SJSA1 (cell line): ENCODE measurements around the gene LRRC58. TPM values are rescaled to one million over a fixed set of nuclear protein-coding genes. Genes with fewer than 3 reads are reported as not detected.
"Not testable (repeated sequence)": the region's sequence is repeated elsewhere in the genome, so short reads cannot be mapped to it uniquely, and the experiment has no call there.

Source experiments
- DNase-seq, 2 experiments: peaks; one replicate each; pipeline ENCODE4 v3.0.0-alpha.2; 2015 to 2020; ENCODE audit warnings: low spot score in 2 of 2, low read depth in 1 of 2
- H3K27ac ChIP-seq: fragments of 250-450 bp; sonication (Bioruptor Pico); 2 replicates; pipeline ENCODE4 v1.5.1; 2020; ENCODE audit warnings: mild to moderate bottlenecking, moderate library complexity
- H3K27me3 ChIP-seq: fragments of 250-450 bp; sonication (Bioruptor Pico); replicated peaks from 2 replicates; pipeline ENCODE4 v1.5.1; 2020; ENCODE audit warnings: mild to moderate bottlenecking, moderate library complexity
- H3K36me3 ChIP-seq: fragments of 250-450 bp; sonication (Bioruptor Pico); 2 replicates; pipeline ENCODE4 v1.5.1; 2020; ENCODE audit warnings: mild to moderate bottlenecking
- H3K4me1 ChIP-seq: fragments of 250-450 bp; sonication (Bioruptor Pico); replicated peaks from 2 replicates; pipeline ENCODE4 v1.6.1; 2021; ENCODE audit warnings: mild to moderate bottlenecking
- H3K4me3 ChIP-seq: fragments of 250-450 bp; sonication (Bioruptor Pico); 2 replicates; pipeline ENCODE4 v1.5.1; 2020; ENCODE audit warnings: mild to moderate bottlenecking
- H3K9me3 ChIP-seq: fragments of 250-450 bp; sonication (Bioruptor Pico); replicated peaks from 2 replicates; pipeline ENCODE4 v1.5.1; 2020; ENCODE audit warnings: mild to moderate bottlenecking
- total RNA-seq: library from RNA; depleted of rRNA; stranded (reverse); fragments of >200 nt; shearing (Covaris generic); gene quantifications from 2 replicates; pipeline ENCODE4 v1.2.3, GENCODE V29; 2014; rRNA removed

Gene LRRC58
- 27.4 and 31.7 TPM in 2 replicates for total RNA-seq

DNA sequence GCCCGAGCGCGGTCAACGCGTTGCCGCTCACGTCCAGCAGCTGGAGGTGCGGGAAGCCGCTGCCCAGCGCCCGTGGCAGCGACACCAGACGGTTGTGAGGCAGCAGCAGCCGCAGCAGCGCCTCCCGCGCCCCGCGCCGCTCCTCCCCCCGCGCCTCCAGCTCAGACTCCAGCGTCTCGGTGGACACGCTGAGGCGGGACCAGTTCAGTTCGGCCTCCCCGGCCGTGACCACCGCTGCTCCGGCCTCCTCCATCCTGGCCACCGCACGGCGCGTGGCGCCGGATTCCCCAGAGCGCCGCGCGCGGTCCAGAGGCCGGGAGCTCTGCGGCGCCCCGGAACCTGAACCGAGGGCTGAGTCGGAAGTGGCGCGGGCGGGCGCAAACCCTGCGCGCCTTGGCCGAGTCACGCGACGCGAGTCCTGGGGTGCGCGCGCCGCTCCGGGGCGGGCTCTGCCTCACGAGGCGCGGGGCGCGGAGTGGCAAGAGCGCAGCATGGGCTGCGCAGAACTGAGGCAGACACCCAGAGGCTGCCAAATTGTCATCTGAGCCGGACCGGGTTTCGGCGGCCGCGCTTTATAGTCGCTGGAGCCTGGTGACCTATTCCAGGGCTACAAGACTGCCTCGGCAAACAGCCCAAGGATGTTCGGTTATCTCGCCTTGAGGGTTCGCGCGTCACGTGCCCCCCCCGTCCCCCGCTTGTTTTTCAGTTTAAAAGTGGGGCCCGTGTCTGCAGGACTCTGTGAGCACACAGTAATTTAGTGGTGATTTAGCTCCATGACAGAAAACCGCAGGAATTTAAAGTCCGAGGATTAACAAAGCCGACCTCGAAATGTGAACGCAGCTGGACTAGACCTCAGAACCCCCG lies at the start of gene LRRC58:
Gene LRRC58, minus strand, starts transcription at position 364 of the 864 bp plus-strand sequence. Its CDS starts 111 bp downstream, at position 253.
- Histone ChIP-seq H3K4me3 (peak within 1 kb of the TSS; percentile 88), H3K9me3 (no peaks in the 10 kb centered on the region), H3K36me3 (peaks cover 6% of the 10 kb centered on the region), H3K4me1 (peaks cover 10% of the 10 kb centered on the region; the same call in 1 of the 2 replicates), H3K27ac (peak within 1 kb of the TSS; percentile 73), H3K27me3 (no peaks in the 10 kb centered on the region)
- peak; percentile 85 to 91 for DNase-seq

DNA sequence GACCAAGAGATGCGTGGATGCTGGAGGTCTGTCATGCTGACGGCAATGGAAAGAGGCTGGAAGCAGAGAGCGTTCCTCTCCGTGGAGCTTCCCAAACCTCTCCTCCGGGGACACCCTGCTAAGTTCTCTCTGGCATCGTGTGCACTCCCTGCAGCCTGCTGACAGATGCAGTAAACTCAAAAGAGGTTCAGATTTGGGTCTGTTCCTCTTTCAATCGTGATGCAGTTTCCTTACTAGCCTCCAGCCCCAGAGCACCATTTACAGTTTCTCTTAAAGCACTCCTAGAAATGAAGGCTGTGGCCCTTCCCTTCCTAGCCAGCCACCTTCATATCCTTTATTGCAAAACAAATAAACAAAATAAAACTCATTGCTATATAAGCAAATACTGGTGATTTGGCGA lies 47.3 kb upstream of the LRRC58 start:
- Histone ChIP-seq H3K4me3 (no peak overlapping the region), H3K4me1 (no peaks in the 10 kb centered on the region), H3K36me3 (peaks cover 86% of the 10 kb centered on the region), H3K27me3 (no peaks in the 10 kb centered on the region; the same call in 1 of the 2 replicates), H3K27ac (no peak overlapping the region), H3K9me3 (no peaks in the 10 kb centered on the region; the same call in 1 of the 2 replicates)
- no peak for DNase-seq

DNA sequence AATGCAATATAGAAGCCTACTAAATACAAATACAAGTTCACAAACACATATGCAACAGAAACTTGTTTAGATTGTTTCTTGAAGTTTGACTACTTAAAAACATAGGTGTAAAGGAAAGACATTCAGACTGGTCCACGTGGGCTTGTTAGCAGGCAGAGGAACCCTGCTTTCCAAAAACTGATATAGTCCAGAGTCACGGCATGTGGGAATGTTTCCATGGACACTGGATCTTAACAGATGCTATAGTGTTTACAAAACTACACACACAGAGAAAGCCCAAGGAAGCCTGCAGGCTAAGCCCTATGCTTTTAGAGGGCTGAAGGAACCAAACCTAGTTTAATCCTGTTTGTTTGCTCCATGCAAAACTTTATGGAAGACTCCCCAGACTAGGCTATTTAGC lies 45.2 kb upstream of the LRRC58 start:
- Histone ChIP-seq H3K27ac (no peak overlapping the region), H3K36me3 (peaks cover 65% of the 10 kb centered on the region), H3K27me3 (no peaks in the 10 kb centered on the region; the same call in 1 of the 2 replicates), H3K9me3 (no peaks in the 10 kb centered on the region; the same call in 1 of the 2 replicates), H3K4me3 (no peak overlapping the region), H3K4me1 (no peaks in the 10 kb centered on the region)
- no peak for DNase-seq

DNA sequence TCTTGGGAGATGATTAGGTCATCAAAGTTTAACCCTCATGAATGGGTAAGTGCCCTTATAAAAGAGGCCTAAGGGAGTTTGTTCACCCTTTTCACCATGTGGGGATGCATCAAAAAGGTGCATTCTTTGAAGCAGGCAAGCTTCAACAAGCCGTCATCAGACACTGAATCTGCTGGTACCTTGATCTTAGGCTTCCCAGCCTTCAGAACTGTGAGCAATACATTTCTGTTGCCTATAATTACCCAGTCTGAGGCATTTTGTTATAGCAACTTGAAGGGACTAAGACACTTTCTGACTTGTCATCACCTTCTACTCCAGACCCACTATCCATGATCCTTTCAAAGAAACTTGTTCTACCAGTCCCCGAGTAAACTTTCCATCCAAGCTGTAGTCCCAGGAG lies 44.6 kb upstream of the LRRC58 start:
- no peak for DNase-seq
- no peaks in the 10 kb centered on the region; the same call in 1 of the 2 replicates for H3K9me3 ChIP-seq
- no peaks in the 10 kb centered on the region for H3K4me1 ChIP-seq
- no peaks in the 10 kb centered on the region; the same call in 1 of the 2 replicates for H3K27me3 ChIP-seq
- H3K27ac ChIP-seq: no peak overlapping the region
- H3K4me3 ChIP-seq: no peak overlapping the region
- peaks cover 59% of the 10 kb centered on the region for H3K36me3 ChIP-seq

DNA sequence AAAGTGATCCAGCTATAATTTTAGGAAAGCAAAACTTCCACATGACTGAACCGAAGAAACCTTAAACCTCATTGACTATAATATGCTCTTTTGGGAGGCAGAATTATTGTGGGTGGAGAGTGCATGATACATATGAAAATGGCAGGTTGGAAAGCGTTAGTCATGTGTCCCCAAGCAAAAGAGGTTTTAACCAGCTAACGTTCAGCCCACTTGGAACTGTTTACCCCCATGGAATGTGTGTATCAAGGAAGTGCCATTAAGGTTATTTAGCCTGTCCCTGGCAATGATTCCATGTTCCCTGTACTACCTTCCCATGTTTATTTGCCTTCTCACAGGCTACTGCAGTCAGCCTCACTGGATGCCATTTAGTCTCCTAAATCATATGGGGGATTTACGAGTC lies 44.1 kb upstream of the LRRC58 start:
- Histone ChIP-seq H3K4me3 (no peak overlapping the region), H3K27me3 (no peaks in the 10 kb centered on the region; the same call in 1 of the 2 replicates), H3K9me3 (no peaks in the 10 kb centered on the region; the same call in 1 of the 2 replicates), H3K36me3 (peaks cover 54% of the 10 kb centered on the region), H3K4me1 (no peaks in the 10 kb centered on the region), H3K27ac (0 out of 2 replicates have a peak overlapping the region, but pooled peaks have one; percentile 8)
- no peak for DNase-seq

DNA sequence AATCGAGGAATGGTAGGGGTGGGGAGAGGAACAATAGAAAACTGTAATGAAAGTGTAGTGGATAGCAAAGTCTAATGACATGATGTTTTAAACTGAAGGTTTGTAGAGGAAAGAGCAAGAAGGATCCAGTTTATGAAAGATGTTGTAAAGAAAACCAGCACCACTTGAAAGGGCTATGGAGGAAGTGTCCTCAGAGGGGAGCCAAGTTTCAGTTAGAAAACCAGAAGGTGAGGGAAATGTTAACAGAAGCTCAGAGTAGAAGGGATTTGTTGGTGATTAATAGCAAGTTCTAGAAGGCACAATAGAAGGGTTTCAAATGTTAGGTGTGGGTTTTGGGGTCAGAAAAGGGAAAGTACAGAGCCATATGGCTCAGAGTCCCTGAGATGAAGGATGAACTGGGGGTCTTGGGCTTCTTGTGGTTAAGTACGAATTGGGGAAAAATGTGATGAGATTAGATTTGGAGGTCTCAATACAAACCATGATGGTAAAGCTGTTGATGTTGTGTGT lies 33.8 kb upstream of the LRRC58 start:
- H3K9me3 ChIP-seq: no peaks in the 10 kb centered on the region
- no peak for DNase-seq
- H3K27me3 ChIP-seq: no peaks in the 10 kb centered on the region
- no peaks in the 10 kb centered on the region for H3K36me3 ChIP-seq
- H3K27ac ChIP-seq: no peak overlapping the region
- no peaks in the 10 kb centered on the region for H3K4me1 ChIP-seq
- H3K4me3 ChIP-seq: no peak overlapping the region

DNA sequence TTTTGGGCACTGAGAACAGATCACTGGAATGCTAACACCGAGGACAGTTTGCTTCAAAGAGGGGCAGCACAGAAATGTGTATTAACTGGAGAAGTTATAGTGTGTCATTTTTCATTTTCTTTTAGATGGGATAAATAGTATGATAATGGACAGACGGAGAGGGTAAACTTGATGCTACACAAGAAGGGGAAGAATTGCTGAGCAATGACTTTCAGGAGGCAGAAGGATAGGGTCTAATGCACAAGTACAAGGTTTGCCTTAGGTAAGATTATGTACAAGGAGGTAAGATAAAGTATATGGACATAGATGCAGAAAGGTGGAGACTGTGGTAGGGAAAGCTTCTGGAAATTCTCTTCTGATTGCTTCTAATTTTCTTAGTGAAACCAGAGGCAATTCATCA lies 32.3 kb upstream of the LRRC58 start:
- no peaks in the 10 kb centered on the region for H3K9me3 ChIP-seq
- no peak overlapping the region for H3K4me3 ChIP-seq
- H3K36me3 ChIP-seq: no peaks in the 10 kb centered on the region
- no peak for DNase-seq
- H3K27ac ChIP-seq: no peak overlapping the region
- H3K4me1 ChIP-seq: no peaks in the 10 kb centered on the region
- H3K27me3 ChIP-seq: no peaks in the 10 kb centered on the region

DNA sequence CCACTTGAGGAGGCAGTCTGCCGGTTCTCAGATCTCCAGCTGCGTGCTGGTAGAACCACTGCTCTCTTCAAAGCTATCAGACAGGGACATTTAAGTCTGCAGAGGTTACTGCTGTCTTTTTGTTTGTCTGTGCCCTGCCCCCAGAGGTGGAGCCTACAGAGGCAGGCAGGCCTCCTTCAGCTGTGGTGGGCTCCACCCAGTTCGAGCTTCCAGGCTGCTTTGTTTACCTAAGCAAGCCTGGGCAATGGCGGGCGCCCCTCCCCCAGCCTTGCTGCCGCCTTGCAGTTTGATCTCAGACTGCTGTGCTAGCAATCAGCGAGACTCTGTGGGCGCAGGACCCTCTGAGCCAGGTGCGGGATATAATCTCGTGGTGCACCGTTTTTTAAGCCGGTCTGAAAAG lies 28.8 kb upstream of the LRRC58 start:
- H3K27ac ChIP-seq, H3K9me3 ChIP-seq, H3K4me3 ChIP-seq, H3K36me3 ChIP-seq, DNase-seq, H3K27me3 ChIP-seq, H3K4me1 ChIP-seq: not testable (repeated sequence)

DNA sequence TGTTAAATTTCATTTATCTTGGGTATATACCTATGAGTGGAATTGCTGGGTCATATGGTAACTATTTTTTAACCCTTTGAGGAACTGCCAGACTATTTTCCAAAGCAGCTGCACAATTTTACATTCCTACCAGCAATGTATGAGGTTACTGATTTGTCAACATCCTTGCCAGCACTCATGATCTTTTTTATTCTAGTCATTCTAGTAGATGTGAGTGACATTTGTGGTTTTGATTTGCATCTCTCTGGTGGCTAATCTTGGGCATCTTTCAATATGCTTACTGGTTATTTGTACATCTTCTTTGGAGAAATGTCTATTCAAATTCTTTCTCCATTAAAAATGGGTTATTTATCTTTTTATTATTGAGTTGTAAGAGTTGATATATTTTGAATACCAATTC lies 21.3 kb upstream of the LRRC58 start:
- H3K36me3 ChIP-seq: no peaks in the 10 kb centered on the region
- no peaks in the 10 kb centered on the region for H3K9me3 ChIP-seq
- no peaks in the 10 kb centered on the region for H3K4me1 ChIP-seq
- no peak for DNase-seq
- no peak overlapping the region for H3K4me3 ChIP-seq
- H3K27me3 ChIP-seq: peaks cover 19% of the 10 kb centered on the region
- no peak overlapping the region for H3K27ac ChIP-seq

DNA sequence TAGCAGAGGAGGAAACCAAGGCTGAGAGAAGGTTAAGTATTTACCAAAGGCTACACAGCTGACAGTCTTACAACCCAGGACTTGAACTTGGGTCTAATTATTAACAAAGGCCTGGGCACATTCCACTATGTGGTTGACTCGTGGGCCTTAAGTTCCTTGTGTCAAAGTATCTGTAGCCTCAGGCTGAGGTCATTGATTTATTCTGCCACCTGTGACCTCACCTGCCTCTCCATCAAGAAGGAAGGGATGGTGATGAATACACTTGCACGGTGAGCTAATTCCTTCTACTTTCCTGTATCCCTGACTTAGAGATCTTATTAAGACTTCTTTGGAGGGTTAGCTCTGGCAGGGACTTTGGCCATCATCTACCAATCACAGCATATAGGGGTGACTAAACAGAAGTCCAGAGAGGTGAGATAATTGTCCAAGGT lies 19.9 kb upstream of the LRRC58 start:
- H3K4me3 ChIP-seq: no peak overlapping the region
- no peak for DNase-seq
- H3K9me3 ChIP-seq: no peaks in the 10 kb centered on the region

DNA sequence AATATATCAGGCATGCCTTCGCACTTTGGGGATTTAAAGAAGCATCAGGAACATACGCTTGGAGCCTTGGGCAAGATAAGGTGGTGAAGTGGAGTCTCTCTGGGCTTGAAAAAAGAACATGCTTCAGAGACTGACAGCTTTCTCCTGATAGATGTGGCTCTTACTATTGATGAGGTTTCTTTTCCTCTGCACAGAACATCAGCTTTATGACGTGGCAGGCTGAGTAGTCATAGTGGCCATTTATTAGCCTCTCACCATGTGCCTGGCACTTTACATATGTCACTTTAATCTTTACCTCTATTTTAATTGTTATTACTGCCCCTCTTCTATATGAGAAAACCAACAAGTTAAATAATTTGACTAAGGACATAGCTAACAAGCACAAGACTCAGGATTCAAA lies 19.0 kb upstream of the LRRC58 start:
- no peak for DNase-seq
- no peaks in the 10 kb centered on the region for H3K36me3 ChIP-seq
- peaks cover 23% of the 10 kb centered on the region for H3K27me3 ChIP-seq
- no peak overlapping the region for H3K4me3 ChIP-seq
- no peak overlapping the region for H3K27ac ChIP-seq
- no peaks in the 10 kb centered on the region for H3K9me3 ChIP-seq
- no peaks in the 10 kb centered on the region for H3K4me1 ChIP-seq

More for the DNA sequence above, 19.9 kb upstream of the LRRC58 start:
- Histone ChIP-seq H3K36me3 (no peaks in the 10 kb centered on the region), H3K27ac (no peak overlapping the region), H3K4me1 (no peaks in the 10 kb centered on the region), H3K27me3 (peaks cover 22% of the 10 kb centered on the region)

DNA sequence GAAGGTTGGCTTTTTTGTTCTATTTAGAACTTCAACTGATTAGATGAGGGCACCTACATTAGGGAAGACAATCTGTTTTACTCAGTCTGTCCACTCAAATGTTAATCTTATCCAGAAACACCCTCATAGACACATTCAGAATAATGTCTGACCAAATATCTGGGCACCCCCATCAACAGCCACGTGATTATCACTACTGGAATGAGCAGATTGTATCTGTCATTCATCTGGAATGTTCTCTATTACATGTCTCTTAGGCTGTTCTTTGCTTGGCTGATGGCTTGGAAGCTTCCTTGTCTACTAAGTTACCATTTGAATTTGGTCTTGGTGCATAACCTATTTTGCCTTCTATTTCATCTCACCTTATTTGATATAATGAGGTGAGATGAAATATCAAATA lies 15.7 kb upstream of the LRRC58 start:
- no peaks in the 10 kb centered on the region for H3K36me3 ChIP-seq
- H3K4me1 ChIP-seq: no peaks in the 10 kb centered on the region
- peaks cover 20% of the 10 kb centered on the region for H3K27me3 ChIP-seq
- H3K4me3 ChIP-seq: no peak overlapping the region
- H3K27ac ChIP-seq: no peak overlapping the region
- no peaks in the 10 kb centered on the region for H3K9me3 ChIP-seq
- no peak for DNase-seq

DNA sequence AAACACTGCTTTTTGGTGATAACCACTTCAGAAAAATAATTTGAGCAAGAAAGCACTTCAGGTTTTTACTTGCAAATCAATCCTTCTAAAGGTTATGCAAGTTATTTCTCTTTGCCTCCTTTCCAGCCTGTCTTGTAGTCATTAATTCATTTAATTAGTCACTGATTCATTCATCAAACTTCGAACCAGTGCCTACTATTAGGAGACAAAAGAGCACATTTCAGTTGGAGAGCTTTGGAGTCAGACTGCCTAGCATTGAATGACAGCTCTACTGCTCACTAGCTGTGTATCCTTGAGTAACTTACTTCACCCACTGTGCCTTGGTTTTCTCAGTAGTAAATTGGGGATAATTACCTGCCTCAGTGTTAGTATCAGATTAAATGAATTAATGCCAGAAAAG lies 14.9 kb upstream of the LRRC58 start:
- H3K9me3 ChIP-seq: no peaks in the 10 kb centered on the region
- no peak overlapping the region for H3K27ac ChIP-seq
- no peak overlapping the region for H3K4me3 ChIP-seq
- no peaks in the 10 kb centered on the region for H3K4me1 ChIP-seq
- no peaks in the 10 kb centered on the region for H3K36me3 ChIP-seq
- DNase-seq: no peak
- H3K27me3 ChIP-seq: peaks cover 13% of the 10 kb centered on the region

DNA sequence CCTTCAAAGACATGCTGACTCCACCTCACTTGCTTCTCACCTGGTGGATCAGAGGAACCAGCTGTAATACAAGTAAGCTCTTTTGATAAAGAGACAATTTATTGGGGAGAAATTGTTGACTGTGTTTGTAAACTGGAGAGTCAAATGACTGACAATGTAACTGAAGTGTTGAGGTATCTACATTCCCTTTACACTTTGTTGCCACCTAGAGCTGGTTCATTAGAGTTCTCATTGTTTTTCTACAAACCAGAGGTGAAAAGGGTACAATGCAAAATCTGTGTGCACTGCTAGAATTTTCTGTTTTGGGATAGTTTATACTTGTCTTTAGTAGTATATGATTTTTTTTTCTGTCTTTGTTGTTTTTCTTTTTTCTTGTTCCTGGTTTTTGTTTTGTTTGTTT lies 8.7 kb upstream of the LRRC58 start:
- H3K9me3 ChIP-seq: no peaks in the 10 kb centered on the region
- no peak overlapping the region for H3K27ac ChIP-seq
- H3K4me1 ChIP-seq: no peaks in the 10 kb centered on the region
- H3K27me3 ChIP-seq: no peaks in the 10 kb centered on the region; the same call in 1 of the 2 replicates
- no peak overlapping the region for H3K4me3 ChIP-seq
- H3K36me3 ChIP-seq: no peaks in the 10 kb centered on the region
- no peak for DNase-seq
